ENCODE results near the gene STPG1.
"Not testable (repeated sequence)": the region's sequence is repeated elsewhere in the genome, so short reads cannot be mapped to it uniquely, and the experiment has no call there.

STPG1 gene

DNA sequence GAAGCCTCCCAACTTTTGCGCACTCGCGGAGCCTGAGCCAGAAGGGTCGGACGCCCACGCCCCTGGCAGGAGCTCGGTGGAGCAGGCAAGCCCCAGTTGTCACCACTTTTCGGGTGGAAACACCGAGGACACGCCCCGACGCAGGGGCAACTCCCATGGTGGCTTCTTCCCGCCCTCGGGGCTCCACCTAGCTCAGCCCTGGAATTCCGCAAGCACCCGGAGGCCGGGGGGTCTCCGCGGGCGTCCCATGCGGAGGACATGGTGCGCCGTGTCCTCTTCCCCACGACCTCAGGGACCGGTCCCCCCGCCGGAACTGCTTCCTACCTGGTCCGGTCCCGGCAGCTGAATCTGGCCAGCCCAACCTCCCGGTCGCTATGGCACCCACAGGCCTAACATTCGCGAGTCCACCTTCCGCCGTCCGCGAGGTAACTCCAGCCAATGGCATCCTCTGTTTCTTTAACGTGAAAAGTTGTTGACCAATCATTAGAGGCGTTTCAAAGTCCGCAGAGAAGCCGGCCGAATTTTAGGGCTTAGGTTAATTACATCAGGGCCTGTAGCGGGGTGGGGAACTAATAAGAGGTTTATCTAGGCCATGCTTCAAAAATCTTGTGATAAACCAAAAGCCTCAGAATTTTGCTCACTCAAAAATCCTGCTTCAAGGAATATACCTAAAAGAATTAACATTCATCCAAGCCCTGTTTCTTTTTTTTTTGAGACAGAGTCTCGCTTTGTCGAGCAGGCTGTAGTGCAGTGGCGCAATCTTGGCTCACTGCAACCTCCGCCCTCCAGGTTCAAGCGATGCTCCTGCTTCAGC lies at the start of gene STPG1:
TSS of gene STPG1 (minus strand) at position 433 of the 814 bp plus-strand sequence. CDS start 12,394 bp downstream, outside the sequence.
- peak; percentile 64 for DNase-seq

DNA sequence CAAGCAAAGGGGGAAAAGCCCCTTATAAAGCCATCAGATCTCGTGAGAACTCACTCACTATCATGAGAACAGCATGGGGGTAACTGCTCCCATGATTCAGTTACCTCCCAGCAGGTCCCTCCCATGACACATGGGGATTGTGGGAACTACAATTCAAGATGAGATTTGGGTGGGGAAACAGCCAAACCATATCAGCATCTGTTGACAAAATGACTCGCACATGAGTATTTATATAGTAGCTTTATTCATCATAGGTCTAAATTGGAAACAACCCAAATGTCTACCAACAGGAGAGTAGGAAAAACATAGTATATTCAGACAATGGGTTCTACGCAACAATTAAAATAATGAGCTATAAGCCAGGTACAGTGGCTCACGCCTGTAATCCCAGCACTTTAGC lies 48.5 kb upstream of the STPG1 start:
- DNase-seq, result not testable (repeated sequence)

DNA sequence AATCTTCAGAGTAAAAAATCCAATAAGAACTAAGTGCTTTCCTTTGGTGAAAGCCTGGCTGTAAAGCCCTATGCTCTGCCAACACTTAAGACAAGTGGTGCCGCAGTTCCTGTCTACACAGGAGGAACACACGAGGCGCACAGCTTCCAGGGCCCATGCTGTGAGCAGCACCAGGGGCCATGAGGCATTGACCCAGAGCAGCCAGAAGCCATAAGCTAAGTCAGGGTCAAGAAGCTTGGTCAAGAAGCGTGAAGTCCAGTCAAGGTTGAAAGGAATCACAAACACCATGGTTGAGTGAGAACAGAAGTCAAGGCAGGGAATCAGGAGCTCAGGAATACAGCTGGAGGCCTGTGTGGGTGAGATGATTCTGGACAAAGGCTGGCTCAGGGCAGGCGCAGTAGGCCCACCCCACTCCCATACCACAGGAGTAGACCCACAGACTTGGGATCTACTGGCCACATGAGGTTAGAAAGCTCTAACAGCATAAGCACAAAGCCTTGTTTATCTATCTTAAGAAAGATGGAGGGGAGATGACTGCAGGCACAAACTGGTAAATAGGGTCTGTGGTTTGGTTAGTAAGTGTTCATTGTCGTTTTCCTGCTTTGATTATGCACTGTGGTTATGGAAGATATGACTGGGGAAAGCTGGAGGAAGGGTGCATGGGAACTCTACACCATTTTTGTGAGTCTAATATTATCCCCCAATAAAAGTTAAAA lies 46.1 kb upstream of the STPG1 start:
- no peak for DNase-seq

DNA sequence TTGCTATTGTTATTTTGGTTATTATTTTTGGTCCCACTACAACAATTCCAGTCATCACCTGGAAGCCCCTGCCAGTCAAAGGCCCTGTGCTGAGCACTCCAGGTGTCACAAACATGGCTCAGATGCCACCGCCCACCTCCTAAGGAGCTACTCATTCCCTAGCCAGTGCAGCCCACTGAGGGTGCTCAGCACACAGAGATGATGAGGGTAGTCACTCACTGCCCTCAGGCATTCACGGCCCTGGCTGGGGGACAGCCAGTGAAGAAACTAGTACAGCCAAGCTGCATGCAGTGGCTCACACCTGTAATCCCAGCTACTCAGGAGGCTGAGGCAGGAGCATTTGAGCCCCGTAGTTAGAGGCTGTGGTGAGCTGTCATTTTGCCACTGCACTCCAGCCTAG lies 44.3 kb upstream of the STPG1 start:
- DNase-seq, result no peak

- no peak for DNase-seq
Measured at GRCh38 chr1:24455272-24455671, 41.7 kb upstream of the STPG1 start.

GRCh38 chr1:24454673-24455072 lies 41.1 kb upstream of the STPG1 start:
- DNase-seq, result no peak

- DNase-seq, result no peak
Measured at GRCh38 chr1:24452922-24453485, 39.4 kb upstream of the STPG1 start.

DNA sequence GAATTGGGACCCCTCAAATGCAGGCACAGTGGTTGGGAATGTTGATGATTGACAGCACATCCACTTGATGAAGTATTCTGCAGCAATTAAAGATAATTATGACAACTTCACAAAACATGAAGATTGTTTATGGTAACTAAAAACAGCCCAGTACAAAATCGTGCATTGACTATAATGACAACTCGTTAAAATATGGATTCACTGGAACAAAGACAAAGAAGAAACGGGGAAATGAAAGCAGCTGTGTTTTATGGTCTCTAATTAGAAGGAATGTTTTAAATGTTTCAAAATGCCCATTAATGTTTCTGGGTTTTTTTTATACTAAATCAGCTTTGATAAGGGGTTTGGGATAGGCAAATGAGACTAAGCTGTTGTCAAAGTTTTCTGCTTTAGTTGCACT lies 38.2 kb upstream of the STPG1 start:
- no peak for DNase-seq

DNA sequence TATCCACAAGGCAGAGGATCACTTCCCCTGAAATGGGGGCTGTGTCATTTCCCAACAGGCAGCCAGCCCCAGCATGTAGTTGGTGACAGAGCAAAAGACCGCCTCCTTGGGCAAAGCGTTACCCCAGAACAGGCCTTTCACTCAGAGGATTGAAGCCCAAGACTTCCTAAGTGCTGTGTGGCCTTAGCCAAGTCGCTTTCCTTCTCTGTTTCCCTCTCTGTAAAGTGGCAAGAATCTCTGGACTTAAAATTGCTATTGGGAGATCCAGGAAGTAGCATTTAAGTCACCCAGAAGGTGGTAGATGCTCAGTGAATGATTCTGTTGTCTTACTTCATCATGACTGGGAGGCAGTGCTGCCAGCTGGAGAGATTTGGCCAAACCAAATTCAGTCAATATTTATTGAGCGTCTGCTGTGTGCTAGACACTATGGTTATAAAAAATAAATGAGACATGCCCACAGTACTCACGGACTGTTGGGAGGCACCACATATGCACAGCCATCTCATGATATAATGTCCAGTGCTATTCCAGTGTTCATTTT lies 37.3 kb upstream of the STPG1 start:
- DNase-seq, result no peak

- DNase-seq, result no peak
Measured at GRCh38 chr1:24450316-24450715, 36.7 kb upstream of the STPG1 start.

DNA sequence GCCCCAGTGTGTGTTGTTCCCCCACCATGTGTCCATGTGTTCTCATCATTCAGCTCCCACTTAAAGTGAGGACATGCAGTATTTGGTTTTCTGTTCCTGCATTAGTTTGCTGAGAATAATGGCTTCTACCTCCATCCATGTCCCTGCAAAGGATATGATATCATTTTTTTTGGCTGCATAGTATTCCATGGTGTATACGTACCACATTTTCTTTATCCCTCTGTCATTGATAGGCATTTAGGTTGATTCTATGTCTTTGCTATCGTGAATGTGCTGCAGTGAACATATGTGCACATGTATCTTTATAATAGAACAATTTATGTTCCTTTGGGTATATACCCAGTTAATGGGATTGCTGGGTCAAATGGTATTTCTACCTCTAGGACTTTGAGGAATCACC lies 32.9 kb upstream of the STPG1 start:
- not testable (repeated sequence) for DNase-seq

DNA sequence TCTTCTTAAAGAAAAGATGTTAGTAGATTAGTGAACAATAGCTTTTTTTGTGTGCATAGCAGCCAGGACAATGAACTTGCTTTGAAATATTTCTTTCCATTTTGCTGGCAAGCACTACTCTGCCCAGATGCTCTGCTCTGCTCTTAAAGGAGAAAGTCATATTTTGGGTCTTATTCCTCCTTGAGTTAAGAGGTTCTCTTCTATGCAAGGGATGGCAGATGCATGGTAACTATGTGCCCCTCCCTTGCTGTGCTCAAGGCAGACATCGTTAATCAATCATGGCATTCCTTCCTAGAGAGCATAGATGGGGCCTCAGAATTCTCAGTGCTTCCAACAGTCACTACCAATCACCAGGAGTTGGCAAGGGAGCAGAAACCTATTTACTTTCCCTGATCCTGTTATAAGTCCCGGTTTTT lies 29.7 kb upstream of the STPG1 start:
- no peak for DNase-seq

- DNase-seq, result no peak
Measured at GRCh38 chr1:24442764-24443163, 29.2 kb upstream of the STPG1 start.

GRCh38 chr1:24441996-24442668 lies 28.6 kb upstream of the STPG1 start:
- no peak for DNase-seq

DNA sequence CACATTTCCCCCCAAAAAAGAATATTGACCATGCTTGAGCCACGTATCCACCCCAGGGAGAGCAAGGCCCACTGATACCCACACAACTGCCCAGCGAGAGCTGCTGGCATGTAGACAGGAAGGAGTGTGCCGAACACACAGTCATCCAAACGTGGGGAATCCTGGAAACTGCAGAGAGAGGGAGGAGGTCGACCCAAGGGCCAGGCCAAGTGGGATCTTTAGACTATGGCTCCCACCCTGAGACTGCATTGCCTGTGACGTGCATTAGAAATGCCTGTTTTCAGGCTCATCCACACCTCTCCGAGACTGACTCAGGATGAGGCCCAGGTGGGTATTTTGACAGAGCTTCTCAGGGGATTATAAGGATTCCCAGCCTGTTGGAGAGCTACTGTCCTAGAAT lies 27.9 kb upstream of the STPG1 start:
- no peak for DNase-seq

- no peak for DNase-seq
Measured at GRCh38 chr1:24440436-24440835, 26.9 kb upstream of the STPG1 start.

- DNase-seq, result no peak
Measured at GRCh38 chr1:24438423-24438901, 24.9 kb upstream of the STPG1 start.

GRCh38 chr1:24437631-24438396 lies 24.2 kb upstream of the STPG1 start:
- DNase-seq, result no peak

DNA sequence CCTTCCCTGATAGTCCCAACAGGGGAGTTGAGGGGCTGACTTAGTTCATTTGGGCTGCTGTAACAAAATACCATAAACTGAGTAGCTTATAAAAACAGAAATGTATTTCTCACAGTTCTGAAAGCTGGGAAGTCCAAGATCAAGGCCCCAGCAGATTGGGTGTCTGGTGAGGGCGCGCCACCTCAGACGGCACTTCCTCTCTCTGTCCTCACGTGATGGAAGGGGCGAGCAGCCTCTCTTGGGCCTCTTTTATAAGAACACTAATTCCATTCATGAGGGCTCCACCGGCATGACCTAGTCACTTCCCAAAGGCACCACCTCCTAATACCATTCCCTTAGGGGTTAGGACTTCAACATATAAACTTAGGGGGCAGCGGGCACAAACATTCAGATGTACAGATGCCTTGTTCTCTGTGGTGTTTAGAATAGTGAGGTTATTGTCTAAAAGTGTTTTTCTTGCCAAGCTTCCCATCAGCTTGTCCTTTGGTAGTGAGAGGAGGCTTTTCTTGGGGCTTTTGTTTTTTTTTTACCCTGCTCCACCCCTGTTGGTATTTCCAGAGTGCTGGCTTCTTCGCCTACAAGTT lies 22.3 kb upstream of the STPG1 start:
- DNase-seq, result no peak

GRCh38 chr1:24427545-24427862 lies 13.9 kb upstream of the STPG1 start:
- no peak for DNase-seq

GRCh38 chr1:24426744-24427544 lies 13.4 kb upstream of the STPG1 start:
- DNase-seq, result no peak

Measured in activated gamma-delta T cell treated with Interleukin-2 at 50 U/mL for 16 hours (primary cell).